ENCODE data around the gene MAP7.

MAP7 gene

DNA sequence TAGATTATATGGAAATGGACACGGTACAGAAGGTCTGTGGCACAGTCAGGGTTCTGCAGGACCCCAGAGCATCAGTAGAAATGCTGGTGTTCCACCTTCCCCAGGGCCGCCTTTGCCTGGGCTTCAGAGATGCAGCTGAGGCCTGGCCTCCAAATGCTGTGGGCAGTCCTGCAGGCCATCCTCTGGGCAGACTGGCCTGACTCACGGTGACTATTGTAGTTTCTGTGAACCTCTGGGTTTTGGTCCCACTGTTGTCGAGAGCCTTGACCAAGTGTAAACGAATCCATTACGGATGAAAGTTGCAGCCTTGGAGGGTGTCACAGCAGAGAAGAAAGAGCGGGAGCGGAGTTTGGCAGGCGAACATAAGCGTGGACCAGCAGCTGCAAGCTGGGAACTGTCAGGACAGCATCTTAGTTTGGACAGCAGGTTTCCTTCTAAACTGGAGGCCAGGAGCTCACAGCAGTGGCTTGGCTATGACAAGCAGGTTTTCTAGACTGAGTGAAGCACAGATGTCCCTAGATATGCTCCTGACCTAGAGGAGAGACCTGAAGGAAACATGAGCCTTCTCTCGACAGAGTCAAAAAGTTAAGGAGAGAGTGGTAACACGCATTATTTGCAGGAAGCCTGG is 214.4 kb downstream of the MAP7 start:
- TF ChIP-seq GATA2 (IDR thresholded peaks at IDR 0.05; ENCODE audit: low read depth, low read length) (no peak), GATA3 (IDR thresholded peaks at IDR 0.05; ENCODE audit: low read depth, low read length) (no peak)

DNA sequence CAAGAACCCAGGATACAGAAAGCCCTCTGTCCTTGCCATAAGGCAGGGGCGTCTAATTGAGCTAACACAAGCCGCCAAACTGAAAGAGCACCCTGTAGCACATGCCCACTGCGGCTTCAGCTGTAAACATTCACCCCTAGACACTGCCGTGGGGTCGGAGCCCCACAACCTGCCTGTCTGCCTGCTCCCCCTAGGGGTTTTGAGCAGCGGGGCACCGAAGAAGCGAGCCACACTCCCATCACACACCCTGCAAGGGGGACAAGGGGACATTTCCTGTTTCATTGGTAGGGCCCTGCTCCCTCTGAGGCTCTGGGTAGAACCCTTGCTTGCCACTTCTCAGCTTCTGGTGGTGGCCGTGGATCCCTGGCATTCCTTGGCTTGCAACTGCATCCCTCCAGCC is 215.4 kb downstream of the MAP7 start:
- no peak for TF ChIP-seq GATA2 (IDR thresholded peaks at IDR 0.05; ENCODE audit: low read depth, low read length)
- no peak for TF ChIP-seq GATA3 (IDR thresholded peaks at IDR 0.05; ENCODE audit: low read depth, low read length)

DNA sequence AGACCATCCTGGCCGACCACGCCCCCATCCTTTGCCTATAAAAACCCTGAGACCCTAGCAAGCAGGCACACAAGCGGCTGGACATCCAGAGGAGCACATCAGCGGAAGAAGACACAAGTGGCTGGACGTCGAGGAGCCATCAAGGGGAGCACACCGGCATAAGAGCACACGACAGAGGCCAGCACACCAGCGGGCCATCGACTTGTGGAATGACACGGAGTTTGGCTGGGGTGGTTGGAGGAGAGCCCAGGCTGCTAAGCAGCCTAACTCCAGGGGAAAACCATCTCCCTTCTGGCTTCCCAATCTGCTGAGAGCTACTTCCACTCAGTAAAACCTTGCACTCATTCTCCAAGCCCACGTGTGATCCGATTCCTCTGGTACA is 215.8 kb downstream of the MAP7 start:
- no peak for TF ChIP-seq GATA3 (IDR thresholded peaks at IDR 0.05; ENCODE audit: low read depth, low read length)
- no peak for TF ChIP-seq GATA2 (IDR thresholded peaks at IDR 0.05; ENCODE audit: low read depth, low read length)

DNA sequence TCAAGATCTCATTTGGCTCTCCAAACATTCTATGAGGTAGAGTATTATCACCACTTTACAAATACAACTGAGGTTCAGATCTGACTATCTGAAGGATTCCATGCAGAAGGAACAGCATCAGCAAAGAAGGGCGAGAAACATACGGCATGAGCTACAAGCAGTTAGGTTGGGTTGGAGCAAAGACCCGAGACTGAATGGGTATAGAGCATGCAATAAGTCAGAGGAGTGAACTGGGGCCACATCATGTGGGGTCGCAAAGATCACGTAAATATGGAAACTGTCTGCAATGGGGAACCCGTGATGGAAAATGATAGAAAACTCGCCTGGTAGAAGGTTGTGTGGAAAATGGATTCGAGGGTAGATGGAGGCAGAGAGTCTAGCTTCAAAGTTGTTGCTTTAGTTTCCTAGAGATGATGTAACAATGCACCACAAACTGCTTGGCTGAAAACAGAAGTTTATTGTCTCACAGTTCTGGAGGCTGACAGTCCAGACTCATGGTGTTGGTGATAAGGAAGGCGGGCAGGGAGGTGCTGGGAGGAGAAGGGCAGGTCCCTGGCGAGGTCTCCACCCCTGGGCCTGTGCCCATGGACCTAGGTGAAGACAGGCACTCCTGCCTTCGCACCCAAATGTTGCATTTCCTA is 216.3 kb downstream of the MAP7 start:
- TF ChIP-seq GATA2 (IDR thresholded peaks at IDR 0.05; ENCODE audit: low read depth, low read length) (no peak), GATA3 (IDR thresholded peaks at IDR 0.05; ENCODE audit: low read depth, low read length) (no peak)

DNA sequence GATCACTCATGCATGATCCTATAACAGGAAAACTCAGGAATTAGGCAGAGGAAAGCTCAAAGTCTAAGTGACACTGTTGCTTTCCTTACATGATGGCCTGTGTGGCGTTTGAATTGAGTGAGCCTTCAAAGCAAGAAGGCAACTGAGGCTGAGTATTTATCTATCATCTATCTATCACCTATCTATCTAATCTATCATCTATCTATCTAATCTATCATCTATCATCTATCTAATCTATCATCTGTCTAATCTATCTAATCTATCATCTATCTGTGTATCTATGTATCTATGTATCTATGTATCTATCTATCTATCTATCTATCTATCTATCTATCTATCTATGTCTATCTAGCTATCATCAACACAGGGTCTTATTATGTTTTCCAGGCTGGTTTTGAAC is 218.8 kb downstream of the MAP7 start:
- no peak for TF ChIP-seq GATA2 (IDR thresholded peaks at IDR 0.05; ENCODE audit: low read depth, low read length)
- TF ChIP-seq GATA3 (IDR thresholded peaks at IDR 0.05; ENCODE audit: low read depth, low read length): no peak

DNA sequence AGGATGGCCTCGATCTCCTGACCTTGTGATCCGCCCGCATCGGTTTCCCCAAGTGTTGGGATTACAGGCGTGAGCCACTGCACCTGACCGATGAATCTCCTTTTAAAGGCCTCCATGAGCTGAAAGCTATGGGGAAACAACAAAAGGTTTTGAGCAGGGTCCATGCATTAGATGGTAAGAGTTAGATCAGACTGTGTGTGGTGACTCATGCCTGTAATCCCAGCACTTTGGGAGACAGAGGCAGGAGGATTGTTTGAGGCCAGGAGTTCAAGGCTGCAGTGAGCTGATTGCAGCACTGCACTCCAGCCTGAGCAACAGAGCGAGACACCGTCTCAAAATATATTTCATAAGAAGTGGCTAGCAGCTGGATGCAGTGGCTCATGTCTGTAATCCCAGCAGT is 219.6 kb downstream of the MAP7 start:
- no peak for TF ChIP-seq GATA2 (IDR thresholded peaks at IDR 0.05; ENCODE audit: low read depth, low read length)
- TF ChIP-seq GATA3 (IDR thresholded peaks at IDR 0.05; ENCODE audit: low read depth, low read length): no peak

DNA sequence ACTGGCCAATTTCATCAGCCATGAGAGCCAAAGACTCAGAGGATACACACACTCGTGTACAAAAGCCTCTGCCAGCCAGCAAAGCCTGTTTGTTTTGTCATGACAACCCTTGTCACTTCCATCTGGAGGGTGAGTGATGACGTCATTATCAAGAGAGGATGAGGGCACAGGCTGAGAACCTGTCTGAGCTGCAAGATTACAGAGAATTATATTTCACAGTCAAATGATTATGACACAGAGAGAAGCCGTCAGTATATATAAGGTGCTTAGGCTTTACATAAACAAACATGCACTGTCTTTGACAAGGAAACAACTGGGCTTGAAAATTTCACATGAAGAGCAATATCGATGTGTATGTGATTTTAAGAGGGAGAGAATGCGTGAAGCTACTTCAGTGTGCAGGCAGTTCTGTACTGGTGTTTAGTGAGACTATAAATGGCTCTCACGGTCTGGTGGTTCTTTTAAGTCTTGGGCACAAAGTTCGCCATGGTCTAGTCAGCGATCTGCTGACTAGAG is 224.1 kb downstream of the MAP7 start:
- no peak for TF ChIP-seq GATA2 (IDR thresholded peaks at IDR 0.05; ENCODE audit: low read depth, low read length)
- no peak for TF ChIP-seq GATA3 (IDR thresholded peaks at IDR 0.05; ENCODE audit: low read depth, low read length)

DNA sequence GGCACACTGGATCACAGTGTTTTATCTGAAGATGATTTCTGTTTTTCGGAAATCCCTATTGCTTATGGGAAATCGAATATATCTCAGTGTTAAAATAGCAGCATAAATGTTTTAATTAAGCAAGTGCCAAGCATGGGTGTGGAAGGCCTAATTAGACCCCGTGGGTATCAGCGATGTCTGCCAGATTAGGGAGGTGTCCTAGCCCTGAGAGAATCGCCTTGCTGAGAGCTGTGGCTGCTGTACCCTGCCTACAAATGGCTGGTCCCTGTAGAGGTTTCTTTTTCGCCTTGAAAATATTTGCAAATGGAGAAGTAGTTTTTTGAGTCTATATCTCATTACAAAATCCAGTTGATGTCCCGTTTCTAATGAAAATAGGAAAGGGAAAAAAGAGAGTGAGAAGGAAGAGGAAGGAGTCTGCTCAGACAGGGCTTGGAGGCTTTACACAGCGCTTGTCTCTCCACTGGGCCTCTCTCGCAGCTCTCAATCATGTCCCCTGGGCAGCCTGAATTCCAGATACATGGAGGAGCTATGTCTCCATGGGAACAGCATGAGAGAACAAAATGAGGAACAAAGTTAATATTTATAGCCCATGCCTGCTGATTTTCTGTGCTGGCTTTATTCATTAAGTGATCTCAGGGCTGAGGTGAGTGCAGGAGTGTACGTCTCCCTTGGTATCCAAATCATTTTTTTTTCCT is 225.4 kb downstream of the MAP7 start:
- no peak for TF ChIP-seq GATA3 (IDR thresholded peaks at IDR 0.05; ENCODE audit: low read depth, low read length)

DNA sequence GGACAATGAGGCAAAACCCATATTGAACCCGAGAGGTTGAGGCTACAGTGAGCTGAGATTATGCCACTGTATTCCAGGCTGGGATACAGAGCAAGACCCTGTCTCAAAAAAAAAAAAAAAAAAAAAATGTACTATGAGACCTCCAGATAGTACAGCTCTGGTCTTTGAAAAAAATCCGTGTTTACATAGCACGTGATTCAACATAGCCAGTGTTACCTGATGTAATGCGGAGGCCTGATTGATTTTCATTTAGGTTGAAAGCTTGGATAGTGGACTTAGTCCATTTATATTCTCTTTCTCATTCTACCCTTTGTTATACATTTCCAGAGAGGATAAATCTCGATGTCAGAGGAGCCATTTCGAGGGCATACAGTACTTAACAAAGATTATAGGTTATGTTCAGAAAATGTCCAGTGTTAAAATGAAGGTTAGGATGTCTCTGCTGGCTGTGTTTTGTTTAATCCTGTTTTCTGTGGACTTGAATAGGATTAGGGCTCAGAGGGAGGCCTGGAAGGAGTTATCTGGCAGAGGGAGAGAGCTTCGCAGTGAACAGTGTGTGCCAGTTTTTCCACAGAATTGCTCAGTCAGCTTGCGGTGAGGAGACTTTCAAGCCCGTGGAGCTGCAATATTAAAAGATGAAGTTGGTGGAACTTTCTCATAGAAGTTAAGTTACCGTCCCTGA is 226.7 kb downstream of the MAP7 start:
- TF ChIP-seq GATA3 (IDR thresholded peaks at IDR 0.05; ENCODE audit: low read depth, low read length) (no peak), GATA2 (IDR thresholded peaks at IDR 0.05; ENCODE audit: low read depth, low read length) (no peak)

DNA sequence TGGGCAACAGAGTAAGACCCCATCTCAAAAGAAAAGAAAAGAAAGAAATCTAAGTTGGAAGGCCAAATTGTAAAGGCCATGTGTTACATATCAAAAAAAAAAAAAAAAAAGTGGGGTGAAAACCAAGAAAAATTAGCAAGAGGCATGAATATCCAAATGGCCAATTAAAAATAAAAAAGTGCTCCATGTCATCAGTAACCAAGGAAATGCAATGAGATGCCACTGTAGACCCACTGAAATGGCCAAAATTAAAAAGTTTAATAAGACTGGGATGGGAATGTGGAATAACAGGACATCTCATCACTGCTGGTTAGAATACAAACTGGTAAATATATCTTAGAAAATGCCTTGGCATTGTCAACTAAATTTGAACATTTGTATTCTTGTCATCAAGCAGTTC is 230.5 kb downstream of the MAP7 start:
- no peak for TF ChIP-seq GATA3 (IDR thresholded peaks at IDR 0.05; ENCODE audit: low read depth, low read length)
- TF ChIP-seq GATA2 (IDR thresholded peaks at IDR 0.05; ENCODE audit: low read depth, low read length): no peak

DNA sequence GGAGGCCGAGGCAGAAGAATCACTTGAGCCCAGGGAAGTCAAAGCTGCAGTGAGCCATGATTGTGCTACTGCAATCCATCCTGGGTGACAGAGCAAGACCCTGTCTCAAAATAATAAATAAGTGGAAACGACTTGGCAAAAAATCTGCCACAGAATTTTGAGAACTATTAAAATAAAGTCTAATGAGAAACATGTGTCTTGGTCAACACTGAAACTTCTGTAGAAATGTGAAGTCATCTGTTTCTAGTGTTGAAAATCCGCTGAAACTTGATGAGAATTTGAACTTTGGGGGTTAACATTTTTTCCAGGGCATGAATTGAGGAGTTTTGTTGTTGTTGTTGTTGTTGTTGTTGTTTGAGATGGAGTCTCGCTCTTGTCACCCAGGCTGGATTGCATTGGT is 231.5 kb downstream of the MAP7 start:
- no peak for TF ChIP-seq GATA2 (IDR thresholded peaks at IDR 0.05; ENCODE audit: low read depth, low read length)
- TF ChIP-seq GATA3 (IDR thresholded peaks at IDR 0.05; ENCODE audit: low read depth, low read length): no peak

DNA sequence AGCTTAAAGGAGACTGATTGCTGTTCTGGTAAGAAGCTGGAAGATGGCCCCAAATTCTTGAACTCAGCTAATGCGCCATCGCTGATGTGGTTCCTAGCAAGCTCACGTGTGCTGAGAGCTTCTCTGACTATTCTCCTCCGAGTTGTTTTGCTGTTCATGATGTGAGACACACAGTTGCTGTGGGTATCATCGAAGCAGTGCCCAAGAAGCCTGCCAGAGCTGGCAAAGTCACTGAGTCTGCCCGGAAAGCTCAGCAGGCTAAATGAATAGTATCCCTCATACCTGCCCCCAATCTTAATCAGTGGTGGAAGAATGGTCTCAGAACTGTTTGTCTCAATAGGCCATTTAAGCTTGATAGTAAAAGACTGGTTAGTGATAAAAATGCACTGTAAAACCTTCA is 232.3 kb downstream of the MAP7 start:
- TF ChIP-seq GATA2 (IDR thresholded peaks at IDR 0.05; ENCODE audit: low read depth, low read length) (no peak), GATA3 (IDR thresholded peaks at IDR 0.05; ENCODE audit: low read depth, low read length) (no peak)

DNA sequence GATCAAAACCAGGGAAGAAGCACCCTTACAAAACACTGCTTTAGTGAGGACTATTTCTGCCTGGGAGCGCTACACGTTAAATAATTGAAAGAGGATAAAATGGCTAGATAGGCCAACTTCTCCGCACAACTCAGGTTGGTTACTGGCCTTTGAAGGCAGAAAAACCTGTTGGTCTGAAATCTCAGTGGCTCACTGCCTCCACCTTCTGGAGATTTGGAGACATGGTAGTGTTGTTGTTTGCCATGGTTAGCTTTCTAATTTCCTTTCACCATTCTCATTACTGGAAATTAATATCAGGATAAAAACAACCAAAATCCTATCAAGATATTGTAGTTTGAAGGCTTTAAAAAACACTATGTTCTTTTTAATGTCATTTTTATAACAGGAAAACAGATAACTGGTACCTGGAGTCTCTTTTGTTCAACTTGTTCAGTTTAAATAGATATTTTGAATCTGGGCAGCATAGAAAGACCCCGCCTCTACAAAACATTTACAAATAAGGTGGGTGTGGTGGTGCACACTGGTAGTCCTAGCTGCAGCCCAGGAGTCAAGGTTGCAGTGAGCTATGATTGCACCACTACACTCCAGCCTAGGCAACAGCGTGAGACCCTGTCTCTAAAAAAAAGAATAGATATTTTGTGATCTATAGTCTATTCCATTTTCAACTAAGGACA is 233.1 kb downstream of the MAP7 start:
- TF ChIP-seq GATA2 (IDR thresholded peaks at IDR 0.05; ENCODE audit: low read depth, low read length) (no peak), GATA3 (IDR thresholded peaks at IDR 0.05; ENCODE audit: low read depth, low read length) (no peak)

DNA sequence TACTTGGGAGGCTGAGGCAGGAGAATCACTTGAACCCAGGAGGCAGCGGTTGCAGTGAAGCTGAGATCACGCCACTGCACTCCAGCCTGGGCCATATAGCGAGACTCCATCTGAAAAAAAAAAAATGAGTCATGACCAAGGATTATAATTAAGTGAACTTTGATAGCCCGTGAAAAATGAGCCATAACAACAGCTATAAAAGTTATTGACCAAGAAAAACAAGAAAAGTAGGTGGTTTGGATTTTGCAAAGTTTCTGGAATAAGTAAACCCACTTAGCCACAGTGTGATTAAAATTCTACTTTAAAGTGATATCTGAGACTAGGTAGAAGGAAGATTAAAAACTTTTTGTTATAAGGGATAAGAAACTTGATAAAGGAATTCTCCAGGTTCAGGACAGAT is 234.6 kb downstream of the MAP7 start:
- TF ChIP-seq GATA3 (IDR thresholded peaks at IDR 0.05; ENCODE audit: low read depth, low read length) (no peak), GATA2 (IDR thresholded peaks at IDR 0.05; ENCODE audit: low read depth, low read length) (no peak)
